ENCODE measurements around the gene NUBPL. TPM values are rescaled to one million over a fixed set of nuclear protein-coding genes. Genes with fewer than 3 reads are reported as not detected.

Gene NUBPL
- total RNA-seq, 4 donors from 2014 or later, result 7.5 to 28.9 (median 11.9) TPM

GRCh38 chr14:31712244-31713127 lies 151.3 kb downstream of the NUBPL start:
- H3K36me3 ChIP-seq, result no peaks in the 10 kb centered on the region
- WGBS, result 72% methylated on average over 3 of the region's 18 CpGs
- H3K9me3 ChIP-seq, result no peaks in the 10 kb centered on the region
- H3K4me3 ChIP-seq, result no peak overlapping the region
- H3K27me3 ChIP-seq, result no peaks in the 10 kb centered on the region
- H3K27ac ChIP-seq, result no peak overlapping the region
- DNase-seq (ENCODE audit: low spot score in 2 of 2), result no peak
- no peaks in the 10 kb centered on the region for H3K4me1 ChIP-seq
- TF ChIP-seq CTCF (IDR thresholded peaks at IDR 0.05), result no peak
- no peak for TF ChIP-seq EP300 (IDR thresholded peaks at IDR 0.05)
- TF ChIP-seq POLR2A (IDR thresholded peaks at IDR 0.05), result no peak
- no peak for TF ChIP-seq POLR2AphosphoS5 (IDR thresholded peaks at IDR 0.05)

- TF ChIP-seq POLR2AphosphoS5 (IDR thresholded peaks at IDR 0.05) (no peak), EP300 (IDR thresholded peaks at IDR 0.05) (no peak), CTCF (IDR thresholded peaks at IDR 0.05) (no peak), POLR2A (IDR thresholded peaks at IDR 0.05) (no peak)
- Histone ChIP-seq H3K36me3 (no peaks in the 10 kb centered on the region), H3K27ac (no peak overlapping the region), H3K4me1 (no peaks in the 10 kb centered on the region), H3K9me3 (no peaks in the 10 kb centered on the region), H3K27me3 (no peaks in the 10 kb centered on the region), H3K4me3 (no peak overlapping the region)
- DNase-seq (ENCODE audit: low spot score in 2 of 2), result no peak
Observed at GRCh38 chr14:31716208-31716607, 155.0 kb downstream of the NUBPL start.

- Histone ChIP-seq H3K9me3 (no peaks in the 10 kb centered on the region), H3K27me3 (no peaks in the 10 kb centered on the region), H3K4me3 (no peak overlapping the region), H3K36me3 (no peaks in the 10 kb centered on the region), H3K27ac (no peak overlapping the region), H3K4me1 (no peaks in the 10 kb centered on the region)
- DNase-seq (ENCODE audit: low spot score in 2 of 2), result no peak
- 35% methylated on average over 3 of the region's 3 CpGs for WGBS
- no peak for TF ChIP-seq POLR2A (IDR thresholded peaks at IDR 0.05)
- TF ChIP-seq EP300 (IDR thresholded peaks at IDR 0.05), result no peak
- no peak for TF ChIP-seq CTCF (IDR thresholded peaks at IDR 0.05)
Observed at GRCh38 chr14:31717294-31718085, 156.3 kb downstream of the NUBPL start.

GRCh38 chr14:31718585-31718984 lies 157.4 kb downstream of the NUBPL start:
- Histone ChIP-seq H3K4me1 (no peaks in the 10 kb centered on the region), H3K4me3 (no peak overlapping the region), H3K9me3 (no peaks in the 10 kb centered on the region), H3K27ac (no peak overlapping the region), H3K36me3 (no peaks in the 10 kb centered on the region), H3K27me3 (no peaks in the 10 kb centered on the region)
- WGBS, result 64% methylated on average over 3 of the region's 3 CpGs
- TF ChIP-seq POLR2A (IDR thresholded peaks at IDR 0.05), result no peak
- no peak for DNase-seq (ENCODE audit: low spot score in 2 of 2)

GRCh38 chr14:31718985-31719384 lies 157.8 kb downstream of the NUBPL start:
- WGBS, result 95% methylated on average over 5 of the region's 5 CpGs
- H3K36me3 ChIP-seq, result no peaks in the 10 kb centered on the region
- no peak overlapping the region for H3K4me3 ChIP-seq
- no peaks in the 10 kb centered on the region for H3K4me1 ChIP-seq
- no peak overlapping the region for H3K27ac ChIP-seq
- no peaks in the 10 kb centered on the region for H3K27me3 ChIP-seq
- TF ChIP-seq POLR2A (IDR thresholded peaks at IDR 0.05) (no peak), CTCF (IDR thresholded peaks at IDR 0.05) (no peak), EP300 (IDR thresholded peaks at IDR 0.05) (no peak), POLR2AphosphoS5 (IDR thresholded peaks at IDR 0.05) (no peak)
- DNase-seq (ENCODE audit: low spot score in 2 of 2), result no peak
- no peaks in the 10 kb centered on the region for H3K9me3 ChIP-seq

Data from suprapubic skin (tissue), 4 donors.